Neural progenitor cell (in vitro differentiated cells): ENCODE measurements around the gene UGT1A8.

Source experiments
- CTCF ChIP-seq: fragments of 200-600 bp; sonication (generic); IDR thresholded peaks from 2 replicates; pipeline ENCODE4 v1.5.1; 2017; ENCODE audit warnings: antibody characterized with exemption, mild to moderate bottlenecking
- EZH2 ChIP-seq: fragments of 200-600 bp; sonication (generic); IDR thresholded peaks from 2 replicates; pipeline ENCODE4 v1.6.1; 2017; ENCODE audit warnings: antibody characterized with exemption, mild to moderate bottlenecking, moderate library complexity
- EZH2phosphoT487 ChIP-seq: fragments of 200-600 bp; sonication (generic); IDR thresholded peaks from 2 replicates; pipeline ENCODE4 v1.6.1; 2017; ENCODE audit warnings: antibody characterized with exemption

DNA sequence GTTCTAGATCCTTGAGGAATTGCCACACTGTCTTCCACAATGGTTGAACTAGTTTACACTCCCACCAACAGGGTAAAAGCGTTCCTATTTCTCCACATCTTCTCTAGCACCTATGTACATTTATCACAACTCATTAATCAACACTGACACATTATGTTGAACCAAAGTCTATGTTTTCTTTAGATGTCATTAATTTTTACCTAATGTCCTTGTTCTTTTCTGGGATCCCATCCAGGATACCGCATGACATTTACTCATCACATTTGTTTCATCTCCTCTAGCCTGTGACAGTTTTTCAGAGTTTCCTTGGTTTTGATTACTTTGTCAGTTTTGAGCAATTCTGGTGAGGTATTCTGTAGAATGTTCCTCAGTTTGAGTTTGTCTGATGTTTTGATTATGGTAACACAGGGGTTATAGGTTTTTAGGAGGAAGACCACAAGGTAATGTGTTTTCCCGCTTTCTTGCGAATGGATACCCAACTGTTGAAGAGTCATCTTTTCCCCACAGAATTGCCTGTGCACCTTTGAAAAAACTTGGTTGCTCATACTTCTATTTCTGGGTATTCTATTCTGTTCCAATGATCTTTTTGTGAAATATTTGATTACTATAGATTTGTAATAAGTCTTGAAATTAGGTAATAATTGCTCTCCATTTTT, 51.3 kb downstream of the UGT1A8 start:
- TF ChIP-seq CTCF (no peak), EZH2 (no peak), EZH2phosphoT487 (no peak)
